WTC11 (cell line): ENCODE measurements around the gene CYP27C1.

Experiments
- ATF6 ChIP-seq: sonication (generic); formaldehyde crosslinking; IDR thresholded peaks from 2 replicates; pipeline ENCODE4 v1.8.1; 2023; ENCODE audit warnings: mild to moderate bottlenecking, missing genetic modification reagents
- CTCF ChIP-seq: fragments of 200-600 bp; IDR thresholded peaks from 2 replicates; pipeline ENCODE4 v1.8.0; 2022; ENCODE audit warnings: antibody characterized with exemption
- FOXK1 ChIP-seq: sonication (generic); formaldehyde crosslinking; IDR thresholded peaks from 2 replicates; pipeline ENCODE4 v1.8.0; 2022; ENCODE audit warnings: mild to moderate bottlenecking, moderate library complexity, missing genetic modification reagents
- USF1 ChIP-seq: sonication (generic); formaldehyde crosslinking; IDR thresholded peaks from 2 replicates; pipeline ENCODE4 v1.8.0; 2022; ENCODE audit warnings: mild to moderate bottlenecking, missing genetic modification reagents
- ZNF121 ChIP-seq: sonication (generic); formaldehyde crosslinking; IDR thresholded peaks from 2 replicates; pipeline ENCODE4 v1.8.0; 2023; ENCODE audit warnings: missing genetic modification reagents
- ZNF219 ChIP-seq: sonication (generic); formaldehyde crosslinking; IDR thresholded peaks from 2 replicates; pipeline ENCODE4 v1.8.0; 2023; ENCODE audit warnings: missing genetic modification reagents, mild to moderate bottlenecking, borderline replicate concordance
- TF ChIP-seq, protein P1 (sequence below): sonication (generic); formaldehyde crosslinking; IDR thresholded peaks from 2 replicates; pipeline ENCODE4 v1.8.1; 2022; ENCODE audit warnings: missing genetic modification reagents, borderline replicate concordance
- TF ChIP-seq, protein P2 (sequence below): sonication (generic); formaldehyde crosslinking; IDR thresholded peaks from 2 replicates; pipeline ENCODE4 v1.8.0; 2022; ENCODE audit warnings: mild to moderate bottlenecking, missing genetic modification reagents
- TF ChIP-seq, protein P3 (sequence below): fragments of 250-450 bp; sonication (Bioruptor Pico); IDR thresholded peaks from 2 replicates; pipeline ENCODE4 v2.1.2; 2022; ENCODE audit warnings: mild to moderate bottlenecking, moderate library complexity

- TF ChIP-seq CTCF (no peak), ATF6 (CRISPR knock-in tag) (no peak), ZNF219 (CRISPR knock-in tag) (no peak), FOXK1 (CRISPR knock-in tag) (no peak), ZNF121 (CRISPR knock-in tag) (no peak), USF1 (CRISPR knock-in tag) (no peak)
- TF ChIP-seq, protein P1, sequence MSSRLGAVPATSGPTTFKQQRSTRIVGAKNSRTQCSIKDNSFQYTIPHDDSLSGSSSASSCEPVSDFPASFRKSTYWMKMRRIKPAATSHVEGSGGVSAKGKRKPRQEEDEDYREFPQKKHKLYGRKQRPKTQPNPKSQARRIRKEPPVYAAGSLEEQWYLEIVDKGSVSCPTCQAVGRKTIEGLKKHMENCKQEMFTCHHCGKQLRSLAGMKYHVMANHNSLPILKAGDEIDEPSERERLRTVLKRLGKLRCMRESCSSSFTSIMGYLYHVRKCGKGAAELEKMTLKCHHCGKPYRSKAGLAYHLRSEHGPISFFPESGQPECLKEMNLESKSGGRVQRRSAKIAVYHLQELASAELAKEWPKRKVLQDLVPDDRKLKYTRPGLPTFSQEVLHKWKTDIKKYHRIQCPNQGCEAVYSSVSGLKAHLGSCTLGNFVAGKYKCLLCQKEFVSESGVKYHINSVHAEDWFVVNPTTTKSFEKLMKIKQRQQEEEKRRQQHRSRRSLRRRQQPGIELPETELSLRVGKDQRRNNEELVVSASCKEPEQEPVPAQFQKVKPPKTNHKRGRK (CRISPR knock-in tag): no peak
- TF ChIP-seq, protein P2, sequence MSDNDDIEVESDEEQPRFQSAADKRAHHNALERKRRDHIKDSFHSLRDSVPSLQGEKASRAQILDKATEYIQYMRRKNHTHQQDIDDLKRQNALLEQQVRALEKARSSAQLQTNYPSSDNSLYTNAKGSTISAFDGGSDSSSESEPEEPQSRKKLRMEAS (CRISPR knock-in tag): no peak
- TF ChIP-seq, protein P3, sequence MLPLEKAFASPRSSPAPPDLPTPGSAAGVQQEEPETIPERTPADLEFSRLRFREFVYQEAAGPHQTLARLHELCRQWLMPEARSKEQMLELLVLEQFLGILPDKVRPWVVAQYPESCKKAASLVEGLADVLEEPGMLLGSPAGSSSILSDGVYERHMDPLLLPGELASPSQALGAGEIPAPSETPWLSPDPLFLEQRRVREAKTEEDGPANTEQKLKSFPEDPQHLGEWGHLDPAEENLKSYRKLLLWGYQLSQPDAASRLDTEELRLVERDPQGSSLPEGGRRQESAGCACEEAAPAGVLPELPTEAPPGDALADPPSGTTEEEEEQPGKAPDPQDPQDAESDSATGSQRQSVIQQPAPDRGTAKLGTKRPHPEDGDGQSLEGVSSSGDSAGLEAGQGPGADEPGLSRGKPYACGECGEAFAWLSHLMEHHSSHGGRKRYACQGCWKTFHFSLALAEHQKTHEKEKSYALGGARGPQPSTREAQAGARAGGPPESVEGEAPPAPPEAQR: no peak
Observed at GRCh38 chr2:127226132-127226519, 6.0 kb upstream of the CYP27C1 start.
